Skin of body (tissue), 2 donors: ENCODE results near the gene TNFRSF18. TPM values are rescaled to one million over a fixed set of nuclear protein-coding genes. Genes with fewer than 3 reads are reported as not detected.
"Not testable (repeated sequence)": the region's sequence is repeated elsewhere in the genome, so short reads cannot be mapped to it uniquely, and the experiment has no call there.

Experiments used
- DNase-seq: peaks from one replicate; lab custom pipeline; 2025; lab: John Stamatoyannopoulos, UW
- total RNA-seq: library from RNA; depleted of rRNA; stranded (reverse); fragments of >200 nt; gene quantifications from one replicate; pipeline ENCODE4 v1.2.3, GENCODE V29; 2014

Gene TNFRSF18
- total RNA-seq, 1 donor from 2014 or later, result 1.9 TPM

DNA sequence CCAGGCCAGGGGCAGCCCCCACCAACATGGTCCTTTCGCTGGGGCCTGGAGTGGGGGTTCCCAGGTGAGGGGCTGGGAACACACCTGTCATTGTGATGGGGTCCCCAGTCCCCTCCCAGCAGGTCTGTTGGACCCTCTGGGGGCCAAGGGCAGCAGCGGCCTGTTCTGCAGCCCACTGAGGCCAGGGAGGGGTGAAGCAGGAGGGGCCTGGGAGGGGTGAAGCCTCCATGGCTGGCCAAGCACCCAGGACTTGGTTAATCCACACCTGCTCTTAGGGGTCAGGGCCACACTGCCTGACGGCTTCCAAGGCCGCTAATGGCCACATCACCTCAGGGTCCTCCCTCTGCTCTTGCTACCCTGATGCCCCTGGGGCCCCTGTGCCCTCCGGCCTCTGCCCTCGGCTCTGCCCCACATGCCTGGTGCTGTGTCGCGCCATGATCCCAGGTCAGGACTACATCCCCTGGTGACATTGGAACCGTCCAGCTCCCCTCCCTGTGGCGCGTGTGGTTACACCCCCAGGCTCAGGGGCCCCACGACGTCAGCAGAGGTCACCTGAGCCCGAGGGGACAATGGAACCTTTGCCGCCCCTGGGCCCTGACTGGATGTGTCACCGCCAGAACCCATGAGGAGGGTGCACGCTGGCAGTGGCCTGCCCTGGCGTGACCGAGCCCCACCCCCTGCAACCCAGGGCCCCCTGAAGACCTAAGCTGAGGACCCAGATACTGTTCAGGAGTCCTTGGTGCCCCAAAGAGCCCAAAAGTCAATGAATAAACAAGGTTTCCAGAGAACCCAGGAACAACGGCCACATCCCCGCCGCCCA is 7.0 kb downstream of the TNFRSF18 start:
- no peak for DNase-seq

DNA sequence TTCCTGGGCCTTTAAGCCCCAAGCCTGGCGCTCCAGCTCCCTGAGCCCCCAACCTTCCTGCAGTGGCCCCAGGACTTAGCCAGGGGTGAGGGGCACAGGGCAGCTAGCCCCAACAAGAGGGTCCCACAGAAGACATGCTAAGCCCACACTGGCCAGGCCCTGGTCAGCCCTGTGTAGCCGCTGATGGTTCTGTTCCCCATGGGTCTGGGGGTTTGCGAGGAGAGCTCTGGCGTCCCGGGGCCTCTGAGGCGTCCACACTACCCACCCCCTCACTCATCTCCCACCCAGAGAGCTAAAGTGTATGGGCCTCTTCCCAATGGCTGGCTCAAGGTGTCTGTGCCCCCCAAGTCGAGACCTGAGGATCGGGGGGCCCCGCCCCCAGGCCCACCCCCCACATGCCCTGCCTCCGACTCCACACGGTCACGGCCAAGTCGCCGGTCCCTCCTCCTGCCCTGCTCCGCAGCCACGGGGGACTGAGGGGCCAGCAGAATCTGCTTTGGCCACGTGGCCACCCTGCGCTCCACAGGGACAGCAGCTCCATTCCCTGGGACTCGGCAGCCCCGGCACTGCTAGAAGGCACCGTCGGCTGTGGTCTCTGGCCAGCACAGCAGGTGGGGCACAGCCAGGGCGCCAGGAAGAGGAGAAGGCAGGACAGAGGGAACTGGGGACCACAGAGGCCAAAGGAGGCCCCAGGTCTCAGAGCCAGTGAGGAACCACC is 7.8 kb downstream of the TNFRSF18 start:
- no peak for DNase-seq

DNA sequence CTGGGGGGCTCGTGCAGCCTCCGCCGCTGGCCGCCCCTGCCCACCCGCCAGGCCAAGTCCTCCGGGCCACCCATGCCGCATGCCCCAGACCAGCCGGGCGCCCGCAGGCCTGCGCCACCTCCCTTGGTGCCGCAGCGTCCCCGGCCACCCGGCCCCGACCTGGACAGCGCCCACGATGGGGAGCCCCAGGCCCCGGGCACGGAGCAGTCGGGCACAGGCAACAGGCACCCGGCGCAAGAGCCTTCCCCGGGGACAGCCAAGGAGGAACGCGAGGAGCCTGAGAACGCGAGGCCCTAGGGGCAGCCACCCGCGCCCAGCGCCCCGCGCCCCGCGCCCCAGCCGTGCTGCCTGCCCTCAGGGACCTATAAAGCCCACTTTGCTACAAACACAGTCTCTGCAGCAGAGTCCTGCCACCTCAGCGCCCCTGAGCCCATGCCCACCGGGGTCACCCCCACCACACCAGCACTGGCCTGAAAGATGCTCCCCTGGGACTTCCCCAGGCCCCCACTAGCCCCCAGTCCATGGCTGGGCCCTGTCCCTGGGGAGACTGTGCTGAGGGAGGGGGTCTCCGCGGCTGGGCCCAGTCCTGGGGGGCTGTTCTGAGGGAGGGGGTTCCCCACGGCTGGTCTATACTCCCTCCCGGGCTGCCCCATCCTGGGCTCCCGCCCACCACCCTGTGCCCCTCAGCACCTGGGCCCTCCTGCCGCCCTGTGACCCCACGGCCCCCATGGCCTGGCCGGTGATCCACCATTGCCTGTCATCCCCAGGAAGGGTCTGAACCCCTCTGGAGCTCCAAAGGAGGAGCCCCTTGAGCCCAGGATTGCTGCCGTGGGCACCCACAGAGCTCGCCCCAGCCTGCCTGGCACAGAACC is 8.6 kb downstream of the TNFRSF18 start:
- no peak for DNase-seq

DNA sequence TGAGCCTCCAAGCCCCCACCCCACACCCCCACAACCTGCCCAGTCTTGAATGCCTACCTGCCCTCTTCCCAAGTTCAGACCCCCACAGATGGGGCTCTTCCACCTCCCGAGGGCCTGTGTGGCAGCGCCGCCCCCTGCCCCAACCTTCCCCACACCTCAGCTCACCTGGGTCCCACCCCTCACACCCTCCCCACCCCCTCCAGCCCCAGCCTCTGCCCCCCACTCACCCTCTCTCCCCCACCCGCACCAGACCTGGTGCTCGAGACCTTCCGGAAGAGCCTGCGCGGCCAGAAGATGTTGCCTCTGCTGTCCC is 9.2 kb downstream of the TNFRSF18 start:
- DNase-seq, result no peak

DNA sequence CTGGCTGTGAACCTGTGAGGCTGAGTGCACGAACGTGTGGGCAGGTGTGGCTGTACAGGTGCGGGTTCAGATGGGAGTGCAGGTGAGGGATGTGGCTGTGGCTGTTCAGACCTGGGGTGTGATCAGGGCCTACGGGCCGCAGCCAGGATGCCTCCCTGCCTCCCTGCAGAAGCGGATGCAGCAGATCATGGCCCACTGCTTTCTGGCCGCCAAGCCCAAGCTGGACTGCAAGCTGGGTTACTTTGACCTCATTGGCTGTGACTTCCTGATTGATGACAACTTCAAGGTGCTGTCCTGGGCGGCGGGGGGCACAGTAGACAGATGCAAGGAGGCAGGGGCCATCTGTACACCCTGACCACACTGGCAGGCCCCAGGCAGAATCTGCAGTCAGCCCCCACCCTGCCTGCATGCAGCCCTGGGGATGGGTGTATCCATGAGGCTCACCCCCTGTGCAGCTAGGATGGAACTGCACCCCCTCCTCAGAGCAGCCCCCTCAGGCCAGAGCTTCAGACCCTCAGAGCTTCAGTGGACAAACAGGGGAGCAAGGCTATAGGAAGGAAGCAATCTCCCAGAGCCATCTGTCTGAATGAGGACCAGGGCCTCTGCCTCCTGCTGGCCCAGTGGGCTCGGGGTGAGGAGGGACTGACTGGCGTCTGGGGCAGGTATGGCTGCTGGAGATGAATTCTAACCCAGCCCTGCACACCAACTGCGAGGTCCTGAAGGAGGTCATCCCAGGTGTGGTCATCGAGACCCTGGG is 9.8 kb downstream of the TNFRSF18 start:
- DNase-seq, result no peak

DNA sequence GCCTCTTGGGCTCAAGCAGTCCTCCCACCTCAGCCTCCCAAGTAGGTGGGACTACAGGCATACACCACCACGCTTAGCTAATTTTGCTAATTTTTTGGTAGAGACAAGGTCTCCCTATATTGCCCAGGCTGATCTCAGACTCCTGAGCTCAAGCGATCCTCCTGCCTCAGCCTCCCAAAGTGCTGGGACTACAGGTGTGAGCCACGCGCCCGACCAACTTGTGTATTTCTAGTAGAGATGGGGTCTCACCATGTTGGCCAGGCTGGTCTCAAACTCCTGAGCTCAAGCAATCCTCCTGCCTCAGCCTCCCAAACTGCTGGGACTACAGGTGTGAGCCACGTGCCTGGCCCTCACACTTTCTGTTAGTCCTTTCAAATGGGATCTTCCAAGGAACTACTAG is 10.7 kb downstream of the TNFRSF18 start:
- DNase-seq, result not testable (repeated sequence)

DNA sequence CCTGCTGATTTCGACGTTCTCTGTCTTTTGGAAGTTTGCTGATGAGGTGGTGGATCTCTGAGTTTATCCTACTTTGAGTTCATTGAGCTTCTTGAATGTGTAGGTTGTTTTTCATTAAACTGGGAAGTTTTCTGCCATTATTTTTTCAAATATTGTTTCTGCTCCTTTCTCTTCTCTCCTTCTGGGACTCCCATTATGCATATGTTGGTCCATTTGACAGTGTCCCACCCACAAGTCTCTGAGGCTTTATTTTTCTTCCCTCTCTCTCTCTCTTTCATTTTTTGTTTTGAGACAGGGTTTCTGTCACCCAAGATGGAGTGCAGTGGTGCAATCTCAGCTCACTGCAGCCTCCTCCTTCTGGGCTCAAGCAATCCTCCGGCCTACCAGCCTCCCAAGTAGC is 11.7 kb downstream of the TNFRSF18 start:
- no peak for DNase-seq

DNA sequence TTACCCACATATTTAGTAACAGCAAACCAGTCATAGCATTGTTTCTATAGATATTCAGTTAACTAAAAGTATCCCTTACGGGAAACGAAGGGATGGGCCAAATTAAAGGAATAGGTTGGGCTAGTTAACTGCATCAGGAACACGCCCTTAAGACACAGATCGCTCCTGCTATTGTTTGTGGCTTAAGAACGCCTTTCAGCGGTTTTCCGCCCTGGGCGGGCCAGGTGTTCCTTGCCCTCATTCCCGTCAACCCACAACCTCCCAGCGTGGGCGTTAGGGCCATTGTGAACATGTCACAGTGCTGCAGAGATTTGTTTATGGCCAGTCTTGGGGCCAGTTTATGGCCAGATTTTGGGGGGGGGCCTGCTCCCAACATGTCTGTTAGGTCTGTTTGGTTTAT is 14.7 kb downstream of the TNFRSF18 start:
- DNase-seq, result no peak

DNA sequence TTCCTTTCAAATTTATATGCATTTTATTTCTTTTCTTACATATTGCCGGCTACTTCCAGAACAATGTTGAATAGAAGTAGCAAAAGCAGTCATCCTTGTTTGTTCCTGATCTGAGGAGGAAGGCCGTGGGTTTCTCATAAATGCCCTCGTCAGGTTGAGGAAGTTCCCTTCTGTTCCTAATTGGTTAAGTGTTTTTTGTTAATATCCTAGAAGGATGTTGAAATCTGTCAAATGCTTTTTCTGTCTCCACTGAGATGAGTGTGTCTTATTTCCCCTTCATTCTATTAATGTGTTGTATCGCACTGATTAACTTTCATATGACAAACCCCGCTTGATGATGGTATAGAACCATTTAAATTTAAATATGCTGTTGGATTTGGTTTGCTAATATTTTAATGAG is 17.3 kb downstream of the TNFRSF18 start:
- DNase-seq, result no peak

DNA sequence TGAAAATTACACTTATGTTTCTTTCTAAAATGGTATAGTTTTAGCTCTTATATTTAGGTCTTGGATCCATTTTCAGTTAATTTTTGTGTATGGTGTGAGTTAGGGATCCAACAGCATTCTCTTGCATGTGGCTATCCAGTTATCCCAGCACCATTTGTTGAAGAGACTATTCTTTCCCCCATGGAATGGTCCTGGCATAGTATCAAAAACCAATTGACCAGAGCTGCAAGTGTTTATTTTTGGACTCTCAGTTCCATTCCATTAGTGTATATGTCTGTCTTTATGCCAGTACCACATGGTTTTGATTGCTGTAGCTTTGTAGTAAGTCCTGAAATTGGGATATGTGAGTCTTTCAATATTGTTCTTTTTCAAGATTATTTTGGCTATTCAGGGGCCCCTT is 18.5 kb downstream of the TNFRSF18 start:
- DNase-seq, result no peak

DNA sequence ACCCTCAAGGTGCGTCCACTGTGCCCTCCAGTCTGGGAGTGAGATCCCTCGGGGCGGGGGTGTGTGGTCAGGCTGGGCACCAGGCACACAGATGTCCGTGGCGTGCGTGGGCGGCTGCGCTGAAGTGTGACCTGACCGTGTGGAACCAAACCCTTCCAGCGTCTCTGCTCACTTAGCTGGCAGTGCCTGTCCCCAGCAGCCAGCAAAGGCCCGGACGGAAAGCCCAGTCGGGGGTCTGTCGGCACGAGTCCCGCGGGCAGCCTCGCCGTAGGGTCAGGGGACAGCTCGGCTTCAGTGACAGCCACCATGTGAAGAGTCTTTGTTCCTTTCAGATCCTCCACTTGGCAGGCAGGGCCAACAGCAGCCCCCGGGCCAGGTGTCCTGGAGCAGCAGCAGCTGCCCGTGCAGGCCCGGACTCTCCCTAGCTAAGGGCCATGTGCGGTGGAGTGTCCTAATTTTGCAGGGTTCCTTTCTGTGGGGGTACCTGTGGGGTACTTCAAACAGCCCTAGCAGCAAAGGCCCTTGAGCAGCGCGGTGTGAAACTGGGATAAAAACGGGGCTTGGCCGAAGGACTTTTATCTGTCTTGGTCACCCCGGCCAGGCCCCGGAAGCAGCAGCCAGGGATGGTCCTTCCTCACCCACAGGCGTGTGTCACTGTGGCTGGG is 21.2 kb downstream of the TNFRSF18 start:
- no peak for DNase-seq

DNA sequence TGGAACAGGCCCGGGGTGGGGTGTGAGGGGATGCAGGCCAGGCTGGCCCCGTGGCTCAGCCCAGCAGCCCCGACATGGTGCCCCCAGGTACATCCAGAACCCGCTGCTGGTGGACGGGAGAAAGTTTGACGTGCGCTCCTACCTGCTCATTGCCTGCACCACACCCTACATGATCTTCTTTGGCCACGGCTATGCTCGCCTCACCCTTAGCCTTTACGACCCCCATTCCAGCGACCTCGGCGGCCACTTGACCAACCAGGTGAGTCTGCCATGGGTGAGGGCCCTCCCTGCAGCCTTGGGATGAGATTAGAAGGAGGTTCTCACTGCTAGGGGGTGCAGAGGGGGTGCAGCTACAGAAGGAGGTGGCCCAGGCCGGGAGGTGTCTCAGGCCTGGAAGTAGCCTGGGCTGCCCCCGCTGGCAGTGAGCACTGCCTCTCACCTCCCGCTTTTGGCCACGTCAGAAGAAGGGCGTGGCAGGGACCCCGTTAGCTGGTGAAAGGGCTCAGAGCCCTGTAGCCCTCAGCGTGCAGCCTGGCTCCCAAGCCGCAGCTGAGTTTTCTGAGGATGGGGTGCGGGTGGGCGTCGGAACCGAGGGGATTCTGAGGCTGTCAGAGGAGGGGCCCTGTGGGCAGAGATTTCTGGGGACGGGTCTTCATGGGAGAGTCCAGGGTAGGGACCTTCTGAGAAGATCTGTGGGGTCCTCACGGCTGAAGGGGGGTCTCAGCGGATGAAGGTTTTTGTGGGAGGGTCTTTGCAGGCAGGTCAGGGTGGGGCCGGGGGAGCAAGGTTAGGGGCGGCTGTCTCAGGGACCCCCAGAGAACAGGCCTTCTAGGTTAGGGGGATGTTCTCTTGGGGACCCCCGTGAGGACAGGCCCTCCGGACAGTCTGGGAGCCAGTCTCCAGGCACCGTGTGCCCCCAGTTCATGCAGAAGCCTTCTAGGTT is 22.3 kb downstream of the TNFRSF18 start:
- no peak for DNase-seq

DNA sequence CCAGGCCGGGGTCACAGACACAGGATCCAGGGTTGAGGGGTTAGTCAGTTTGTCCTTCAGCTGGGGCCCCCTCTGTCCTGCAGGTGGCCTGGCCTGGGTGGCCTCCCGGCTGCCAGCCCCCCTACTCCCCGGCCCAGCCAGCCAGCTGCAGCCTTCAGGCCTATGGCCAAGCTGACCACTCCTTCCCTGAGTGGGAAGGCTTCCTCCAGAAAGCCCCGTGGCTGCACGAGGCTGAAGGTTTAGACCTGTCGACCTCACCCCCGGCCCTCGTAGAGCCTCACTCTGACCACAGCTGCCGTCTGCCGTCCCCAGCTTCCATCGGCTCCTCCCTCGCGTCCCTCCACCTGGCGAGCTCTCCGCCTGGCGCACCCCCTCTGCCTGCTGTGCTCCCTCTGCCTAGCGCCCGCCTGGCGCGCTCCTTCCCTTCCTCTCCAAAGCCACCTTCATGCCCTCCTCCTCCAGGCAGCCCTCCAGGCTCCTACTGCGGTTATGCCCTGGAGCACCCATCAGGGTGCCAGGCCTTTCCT is 23.1 kb downstream of the TNFRSF18 start:
- no peak for DNase-seq

DNA sequence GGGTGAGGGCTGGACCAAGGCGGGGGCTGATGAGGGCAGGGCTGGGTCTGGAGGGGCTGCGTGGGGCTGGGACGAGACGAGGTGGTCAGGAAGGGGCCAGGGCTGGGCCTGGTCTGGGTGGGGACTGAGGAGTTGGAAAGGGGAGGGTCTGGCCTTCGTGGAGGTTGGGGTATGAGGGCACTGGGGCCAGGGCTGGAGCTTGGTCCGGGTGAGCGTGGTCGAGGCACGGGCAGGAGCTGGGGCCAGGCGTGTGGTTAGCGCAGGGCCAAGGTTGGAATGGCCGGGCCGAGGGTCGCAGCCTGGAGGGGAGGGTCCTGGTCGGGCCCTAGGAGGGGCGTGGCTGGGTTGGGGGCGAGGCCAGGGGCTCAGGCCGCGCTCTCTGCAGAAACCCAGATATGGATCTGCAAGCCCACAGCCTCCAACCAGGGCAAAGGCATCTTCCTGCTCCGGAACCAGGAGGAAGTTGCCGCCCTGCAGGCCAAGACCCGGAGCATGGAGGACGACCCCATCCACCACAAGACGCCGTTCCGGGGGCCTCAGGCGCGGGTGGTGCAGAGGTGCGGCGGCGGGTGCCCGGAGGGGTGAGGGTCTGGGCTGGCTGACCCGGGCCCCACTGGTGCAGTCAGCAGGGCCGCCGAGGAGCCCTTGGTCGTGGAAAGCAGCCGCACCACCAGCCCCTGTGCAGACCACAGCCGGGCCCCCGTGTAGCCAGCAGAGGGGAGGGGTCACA is 23.7 kb downstream of the TNFRSF18 start:
- DNase-seq, result no peak

DNA sequence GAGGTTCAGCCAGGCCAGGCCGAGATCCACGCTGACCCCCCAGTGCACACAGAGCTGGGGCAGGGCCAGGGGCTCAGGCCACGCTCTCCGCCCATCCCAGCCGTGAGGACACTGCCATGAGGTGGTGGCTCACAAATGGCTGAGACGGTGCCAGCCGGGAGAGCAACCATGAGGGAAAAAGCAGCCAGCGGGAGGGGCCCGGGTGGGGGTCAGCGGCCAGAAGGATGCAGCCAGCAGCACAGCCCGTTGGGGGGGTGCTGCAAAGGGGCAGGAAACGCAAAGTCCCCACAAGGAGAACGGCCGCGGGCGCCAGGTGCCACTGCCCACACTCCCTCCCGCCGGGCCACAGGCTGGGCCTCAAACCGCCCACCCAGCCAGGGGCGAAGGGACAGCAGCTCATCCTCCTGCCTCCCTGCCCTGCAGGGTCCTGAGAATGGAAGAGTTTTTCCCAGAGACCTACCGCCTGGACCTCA is 24.4 kb downstream of the TNFRSF18 start:
- no peak for DNase-seq

DNA sequence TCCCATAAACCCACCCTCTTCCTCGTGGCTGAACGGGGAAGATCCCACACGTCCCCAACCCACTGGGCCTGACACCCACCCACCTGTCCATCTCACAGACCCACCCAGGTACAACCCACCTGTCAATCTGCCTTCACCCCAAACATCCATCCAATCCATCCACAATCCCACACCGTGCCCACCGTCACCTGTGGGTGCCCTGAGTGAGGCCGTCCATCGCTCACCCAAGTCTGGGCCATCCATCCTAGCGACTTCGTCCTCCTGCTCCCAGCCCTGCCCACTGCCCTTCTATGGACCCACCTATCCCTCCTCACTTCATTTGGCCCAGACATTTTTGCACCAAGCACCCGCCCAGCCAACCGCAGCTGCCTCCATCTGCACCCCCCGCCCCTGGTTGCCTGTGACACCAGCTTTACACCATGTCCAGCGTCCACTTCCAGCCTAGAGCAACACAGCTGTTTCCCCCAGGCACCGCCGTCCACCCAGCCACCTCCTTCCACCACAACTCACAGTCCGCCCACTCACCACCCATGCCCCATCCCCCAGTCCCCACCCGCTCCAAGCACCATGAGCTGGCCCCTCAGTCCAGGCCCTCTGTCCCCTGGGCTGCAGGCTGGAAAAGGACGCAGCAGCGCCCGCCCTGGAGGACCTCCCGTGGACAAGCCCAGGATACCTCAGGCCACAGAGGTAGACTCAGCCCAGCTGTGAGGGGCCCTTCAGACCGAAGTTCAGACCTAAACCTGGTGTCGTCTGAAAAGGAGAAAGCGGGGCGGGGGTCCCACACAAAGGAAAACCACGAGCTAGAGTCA is 25.1 kb downstream of the TNFRSF18 start:
- DNase-seq, result no peak

DNA sequence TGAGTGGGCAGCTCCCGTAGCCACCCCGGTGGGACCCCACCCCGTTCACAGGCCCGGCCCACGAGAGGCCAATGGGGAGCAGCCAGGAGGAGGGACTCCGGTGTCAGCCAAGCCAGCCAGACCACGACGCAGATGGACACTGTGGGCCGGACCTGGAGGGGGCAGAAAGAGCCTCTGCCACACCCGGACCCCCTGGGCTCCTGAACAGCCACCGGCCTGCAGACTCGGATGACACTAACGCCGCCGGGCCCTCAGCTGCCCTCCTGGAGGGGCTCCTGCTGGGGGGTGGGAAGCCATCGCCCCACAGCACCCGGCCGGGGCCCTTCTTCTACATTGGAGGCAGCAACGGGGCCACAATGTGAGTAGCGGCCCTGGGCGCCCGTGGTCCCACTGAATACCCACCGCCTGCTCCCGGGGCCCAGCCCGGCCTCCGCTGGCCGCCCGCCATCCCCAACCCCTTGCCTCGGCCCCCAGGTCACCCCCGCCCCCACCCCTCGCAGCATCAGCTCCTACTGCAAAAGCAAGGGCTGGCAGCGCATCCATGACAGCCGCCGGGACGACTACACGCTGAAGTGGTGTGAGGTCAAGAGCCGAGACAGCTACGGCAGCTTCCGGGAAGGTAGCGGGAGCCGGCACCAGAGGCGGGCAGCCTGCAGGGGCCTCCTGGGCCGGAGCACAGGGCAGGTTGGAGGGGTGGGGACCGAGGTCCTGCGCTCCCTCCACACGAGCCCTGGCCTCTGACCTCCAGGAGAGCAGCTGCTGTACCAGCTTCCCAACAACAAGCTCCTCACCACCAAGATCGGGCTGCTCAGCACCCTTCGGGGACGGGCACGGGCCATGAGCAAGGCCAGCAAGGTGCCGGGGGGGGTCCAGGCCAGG is 26.2 kb downstream of the TNFRSF18 start:
- DNase-seq, result no peak
